Measurements from ENCODE around the gene SHQ1.

The SHQ1 gene

GRCh38 chr3:72700106-72700505, 148.1 kb downstream of the SHQ1 start:
- no peaks in the 10 kb centered on the region for H3K9me3 Mint-ChIP-seq (ENCODE audit: low read depth)
- no peaks in the 10 kb centered on the region for H3K36me3 Mint-ChIP-seq
- H3K4me1 Mint-ChIP-seq (ENCODE audit: low read depth) = peaks cover 2% of the 10 kb centered on the region
- no peaks in the 10 kb centered on the region for H3K27me3 Mint-ChIP-seq
- no peak overlapping the region for H3K27ac Mint-ChIP-seq
- H3K4me3 Mint-ChIP-seq = no peak overlapping the region

- Mint-ChIP-seq H3K36me3 (no peaks in the 10 kb centered on the region), H3K4me1 (ENCODE audit: low read depth) (peaks cover 2% of the 10 kb centered on the region), H3K27ac (no peak overlapping the region), H3K27me3 (no peaks in the 10 kb centered on the region), H3K4me3 (no peak overlapping the region), H3K9me3 (ENCODE audit: low read depth) (no peaks in the 10 kb centered on the region)
These were observed 148.6 kb downstream of the SHQ1 start for GRCh38 chr3:72699631-72700030.
